ENCODE measurements around the gene TMEFF2.

Gene TMEFF2

DNA sequence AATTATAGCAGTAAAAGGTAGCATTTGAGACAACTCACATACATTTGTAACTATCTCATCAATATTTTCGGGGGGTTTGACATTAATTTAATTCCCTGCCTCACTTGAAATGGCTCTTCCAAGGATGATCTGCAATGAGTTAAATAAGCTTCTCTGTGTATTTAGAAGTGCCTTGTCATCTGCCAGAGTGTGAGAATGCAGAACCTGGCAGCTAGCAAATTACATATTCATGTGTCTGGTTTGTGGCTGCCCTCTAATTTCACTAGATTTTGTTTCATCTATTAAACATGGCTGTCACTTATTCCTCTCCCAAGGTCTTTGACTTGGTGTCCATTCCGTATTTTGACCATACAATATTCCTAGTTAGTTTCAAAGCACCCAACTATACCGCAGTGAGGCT is 189.5 kb downstream of the TMEFF2 start:
- DNase-seq: no peak

GRCh38 chr2:192004188-192004963 is 190.4 kb downstream of the TMEFF2 start:
- DNase-seq: no peak

DNA sequence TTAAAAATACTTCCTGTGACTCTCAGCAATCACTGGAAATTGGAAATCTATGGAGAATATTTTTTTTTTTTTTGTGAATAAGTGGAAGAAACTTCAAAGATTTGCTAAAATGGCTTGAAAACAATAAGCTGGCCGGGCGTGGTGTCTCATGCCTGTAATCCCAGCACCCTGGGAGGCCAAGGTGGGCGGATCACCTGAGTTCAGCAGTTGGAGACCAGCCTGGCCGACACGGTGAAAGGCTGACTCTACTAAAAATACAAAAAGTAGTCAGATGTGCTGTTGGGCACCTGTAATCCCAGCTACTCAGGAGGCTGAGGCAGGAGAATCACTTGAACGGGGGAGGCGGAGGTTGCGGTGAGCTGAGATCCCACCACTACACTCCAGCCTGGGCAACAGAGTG is 192.3 kb downstream of the TMEFF2 start:
- no peak for DNase-seq

DNA sequence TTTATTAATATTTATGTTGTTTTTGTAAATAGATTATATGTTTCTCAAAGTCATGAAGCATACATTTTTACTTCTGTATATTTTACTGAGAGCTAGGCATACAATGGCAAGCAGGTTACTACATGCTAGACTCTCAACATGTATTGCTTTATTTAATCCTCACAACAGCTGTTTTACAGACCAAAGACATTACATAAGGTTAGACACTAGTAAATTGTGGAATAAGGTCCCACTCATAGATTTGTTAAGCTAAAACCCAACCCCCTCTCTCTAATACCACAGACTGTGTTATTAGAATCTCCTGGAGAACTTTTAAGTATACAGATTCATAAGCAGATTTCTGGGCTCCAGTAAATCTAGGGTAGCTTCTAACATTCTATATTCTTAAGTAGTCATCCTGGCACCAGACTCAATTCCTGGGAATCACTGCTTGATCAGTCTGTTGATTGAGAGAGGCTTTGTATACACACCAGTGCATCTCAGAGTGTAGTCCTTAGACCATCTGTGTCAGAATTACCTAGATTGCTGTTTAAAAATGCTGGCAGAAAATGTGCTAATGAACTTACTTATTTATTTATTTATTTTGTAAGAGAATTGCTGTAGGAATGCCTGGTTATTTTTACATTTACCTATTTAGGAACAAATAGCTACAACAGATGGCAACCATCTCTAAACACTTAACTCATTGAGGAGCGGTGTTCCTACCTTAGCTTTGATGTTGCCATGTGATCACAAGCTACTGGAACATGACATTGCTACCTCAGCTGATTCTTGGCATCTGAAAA is 194.3 kb downstream of the TMEFF2 start:
- no peak for DNase-seq

GRCh38 chr2:191999101-191999841 is 195.5 kb downstream of the TMEFF2 start:
- no peak for DNase-seq

DNA sequence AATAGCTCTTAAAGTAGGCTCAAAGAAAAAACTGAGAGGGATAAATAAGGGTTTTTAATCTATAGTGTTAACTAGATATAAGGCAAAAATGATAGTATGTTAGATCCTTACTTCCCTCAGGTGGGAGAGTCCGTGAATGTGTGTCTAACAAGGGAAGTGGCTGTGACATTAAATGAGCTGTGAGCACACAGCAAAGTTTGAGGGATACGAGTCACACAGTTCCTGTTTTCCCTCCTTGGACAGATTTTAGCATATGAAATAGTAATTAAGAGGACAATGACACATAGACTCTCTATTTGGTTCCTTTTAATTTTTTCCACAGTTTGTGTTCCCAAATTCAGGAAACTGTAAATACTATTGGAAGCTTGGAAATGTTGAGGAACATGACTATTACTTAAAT is 199.4 kb downstream of the TMEFF2 start:
- no peak for DNase-seq

- no peak for DNase-seq
These were observed 200.0 kb downstream of the TMEFF2 start for GRCh38 chr2:191994749-191995148.

DNA sequence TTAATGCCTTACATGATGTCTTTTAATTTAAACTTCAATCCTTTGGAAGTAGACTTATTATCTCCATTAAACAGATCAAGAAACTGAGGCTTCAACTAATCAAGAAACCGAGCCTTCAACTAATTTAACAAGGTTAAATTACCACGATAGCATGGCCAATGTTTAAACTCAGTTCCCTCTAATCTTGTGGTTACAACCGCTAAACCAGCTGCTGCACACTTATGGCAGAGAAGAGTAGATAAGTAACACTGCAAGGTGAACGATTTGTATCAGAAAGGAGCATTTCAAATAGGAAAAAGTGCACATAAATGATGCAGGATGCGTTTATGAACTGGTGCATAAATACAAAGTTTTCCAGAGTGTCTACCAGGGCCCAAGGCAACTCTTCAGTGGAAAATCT is 203.3 kb downstream of the TMEFF2 start:
- DNase-seq: no peak

- no peak for DNase-seq
These were observed 209.0 kb downstream of the TMEFF2 start for GRCh38 chr2:191985740-191986139.

DNA sequence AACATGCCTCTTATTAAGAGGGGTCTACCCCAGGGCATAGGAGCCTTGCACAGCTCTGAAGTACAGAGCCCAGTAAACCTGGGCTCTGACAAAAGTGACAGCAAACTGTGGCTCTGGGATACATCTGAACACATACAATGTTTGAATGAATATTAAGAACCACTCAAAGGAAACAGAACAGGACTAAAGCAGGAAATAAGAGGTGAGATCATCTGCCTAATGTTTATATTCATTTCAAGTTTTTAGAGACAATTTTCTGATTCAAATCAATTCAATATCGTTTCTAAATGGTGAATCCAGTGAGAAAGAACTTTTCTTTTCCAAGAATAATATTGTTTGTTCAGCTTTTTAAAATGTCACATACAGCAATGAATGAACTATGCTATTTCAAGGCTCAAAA is 211.1 kb downstream of the TMEFF2 start:
- no peak for DNase-seq

DNA sequence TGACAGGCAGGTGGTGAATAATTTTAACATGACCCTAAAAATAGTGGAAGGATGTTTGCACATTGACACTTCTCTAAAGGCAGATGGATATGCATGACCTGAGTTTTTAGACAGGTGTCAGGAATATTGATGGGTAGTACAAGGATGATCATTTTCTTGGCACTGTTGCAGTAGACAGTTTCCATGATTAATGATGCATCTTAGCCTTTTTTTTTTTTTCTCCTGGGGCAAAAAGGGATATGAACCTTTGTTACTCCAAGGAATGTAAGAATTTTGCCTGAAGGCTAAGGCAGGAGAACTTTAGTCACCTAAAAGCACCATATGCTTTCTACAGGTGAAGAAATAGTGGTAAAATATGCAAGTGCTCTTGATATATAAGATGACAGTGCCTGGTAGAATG is 211.5 kb downstream of the TMEFF2 start:
- no peak for DNase-seq

DNA sequence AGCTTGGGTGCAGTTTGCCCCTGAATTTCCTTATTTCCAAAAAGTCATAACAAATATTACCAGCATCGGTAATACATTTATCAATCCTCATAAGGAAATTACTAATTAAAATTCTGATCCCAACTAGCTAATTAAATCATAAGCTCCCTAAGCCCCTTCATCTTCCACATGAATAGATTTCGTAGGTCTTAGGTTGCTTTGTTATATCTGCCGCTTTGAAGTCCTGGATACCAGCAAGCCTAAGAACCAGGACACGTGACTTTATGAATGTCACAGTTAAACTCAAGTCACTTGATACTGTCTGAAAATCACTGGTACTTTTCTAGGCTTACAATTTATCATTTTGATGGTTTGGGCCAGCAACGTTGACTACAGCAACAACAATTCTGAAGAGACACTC is 213.0 kb downstream of the TMEFF2 start:
- DNase-seq: no peak

GRCh38 chr2:191980483-191980882 is 214.2 kb downstream of the TMEFF2 start:
- no peak for DNase-seq

DNA sequence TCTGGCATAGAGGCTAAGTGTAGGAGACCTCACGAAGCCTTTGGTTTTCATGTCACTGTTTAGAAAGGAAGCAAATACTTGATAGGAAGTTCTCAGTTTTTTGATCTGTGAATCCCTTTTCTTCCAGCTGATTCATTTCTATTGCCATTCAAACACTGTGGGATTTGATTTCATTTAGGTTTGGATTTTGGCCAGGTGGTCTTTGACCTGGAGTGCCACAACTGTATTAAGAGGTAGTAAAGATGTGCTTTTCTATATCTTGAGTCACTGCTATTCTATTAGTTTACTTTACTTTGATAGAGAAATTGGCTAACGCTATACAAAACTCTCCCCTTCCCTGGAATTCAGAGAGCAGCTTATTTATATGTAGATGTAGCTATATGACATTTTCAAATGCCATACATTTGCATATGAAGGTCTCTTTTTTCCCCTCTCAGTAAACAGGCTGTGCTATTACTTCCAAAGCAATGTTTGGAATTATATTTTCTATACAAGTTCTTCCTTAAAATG is 215.5 kb downstream of the TMEFF2 start:
- DNase-seq: no peak

GRCh38 chr2:191977754-191978153 is 217.0 kb downstream of the TMEFF2 start:
- DNase-seq: no peak

DNA sequence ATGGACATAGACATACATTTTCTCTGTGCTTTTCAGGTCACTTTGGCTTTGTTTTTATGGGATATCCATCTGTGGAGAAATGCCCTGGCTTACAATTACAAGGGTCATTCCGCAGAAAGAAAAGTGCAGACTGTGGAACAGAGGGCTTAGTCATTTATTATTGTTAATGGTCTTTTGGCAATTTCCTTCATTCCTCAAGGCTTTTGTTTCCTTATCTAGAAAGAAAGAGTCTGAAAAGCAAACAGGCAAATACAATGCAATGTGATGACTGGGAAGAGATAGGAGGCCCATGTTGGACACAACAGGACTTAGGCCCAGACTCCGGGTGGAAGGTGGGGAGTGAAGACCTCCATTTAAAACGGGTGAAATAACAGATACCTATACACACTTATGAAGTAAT is 218.3 kb downstream of the TMEFF2 start:
- DNase-seq: no peak

DNA sequence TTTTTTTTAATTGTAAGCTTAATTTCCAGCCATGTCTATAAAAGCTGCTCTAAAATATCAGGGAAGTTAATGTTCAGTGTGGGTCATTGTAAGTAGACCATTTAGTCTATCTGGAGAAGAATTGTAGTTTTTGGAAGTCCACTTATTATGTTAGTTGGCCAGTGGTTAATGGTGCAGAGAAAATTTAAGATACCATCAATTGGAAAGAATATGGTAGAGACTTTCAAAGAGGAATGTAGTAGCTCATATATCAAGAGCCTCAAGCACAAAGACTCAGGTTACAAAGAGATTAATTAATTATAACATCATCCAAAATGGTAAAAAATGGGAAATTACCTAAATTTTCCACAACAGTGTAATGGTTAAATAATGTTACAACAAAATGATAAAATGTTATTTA is 220.1 kb downstream of the TMEFF2 start:
- DNase-seq: no peak

GRCh38 chr2:191970867-191971266 is 223.9 kb downstream of the TMEFF2 start:
- no peak for DNase-seq

GRCh38 chr2:191968120-191968519 is 226.6 kb downstream of the TMEFF2 start:
- DNase-seq: no peak

DNA sequence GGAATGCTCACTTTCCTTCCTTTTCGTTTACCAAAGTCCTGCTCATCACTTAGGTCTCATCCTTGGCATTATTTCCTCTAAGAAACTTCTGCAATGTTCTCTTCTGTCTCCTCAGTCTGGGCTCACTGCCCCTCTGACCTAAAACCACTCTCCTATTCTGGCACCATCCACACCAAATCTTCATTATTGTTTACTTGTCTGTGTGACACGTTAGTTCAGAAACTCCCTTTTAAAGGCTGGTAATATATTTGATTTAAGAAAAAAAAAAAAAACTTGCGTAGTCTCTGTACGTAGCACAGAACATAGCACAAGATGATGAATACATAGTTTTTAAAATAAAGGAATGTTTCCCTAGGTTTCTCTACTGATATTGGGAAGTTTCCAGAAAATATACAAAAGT is 229.0 kb downstream of the TMEFF2 start:
- no peak for DNase-seq

DNA sequence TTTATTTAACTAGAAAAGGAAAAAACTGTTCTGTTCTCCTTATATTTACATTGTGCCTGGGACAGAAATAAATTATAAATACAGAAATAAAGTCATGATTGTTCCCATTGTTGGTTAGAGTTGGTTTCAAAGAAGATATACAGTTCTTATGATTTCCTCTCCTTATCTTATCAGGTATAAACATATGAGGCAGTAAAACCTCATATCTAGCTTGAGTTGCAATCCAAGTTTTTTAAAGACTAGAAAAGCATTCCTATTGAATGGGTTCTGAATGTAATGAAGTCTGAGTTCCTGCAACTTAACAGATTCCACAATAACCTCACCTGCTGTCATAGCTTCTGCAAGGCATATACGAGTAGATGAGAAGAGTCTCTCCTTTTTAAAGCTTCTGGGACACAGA is 233.2 kb downstream of the TMEFF2 start:
- DNase-seq: no peak

- no peak for DNase-seq
These were observed 235.5 kb downstream of the TMEFF2 start for GRCh38 chr2:191959209-191959608.

All from stimulated activated CD4-positive, alpha-beta T cell treated with anti-CD3 and anti-CD28 coated beads, Interleukin-4, amount 100 ng/mL, for 4 hours (primary cell).